ENCODE measurements around the gene MYBL2.

Gene MYBL2

DNA sequence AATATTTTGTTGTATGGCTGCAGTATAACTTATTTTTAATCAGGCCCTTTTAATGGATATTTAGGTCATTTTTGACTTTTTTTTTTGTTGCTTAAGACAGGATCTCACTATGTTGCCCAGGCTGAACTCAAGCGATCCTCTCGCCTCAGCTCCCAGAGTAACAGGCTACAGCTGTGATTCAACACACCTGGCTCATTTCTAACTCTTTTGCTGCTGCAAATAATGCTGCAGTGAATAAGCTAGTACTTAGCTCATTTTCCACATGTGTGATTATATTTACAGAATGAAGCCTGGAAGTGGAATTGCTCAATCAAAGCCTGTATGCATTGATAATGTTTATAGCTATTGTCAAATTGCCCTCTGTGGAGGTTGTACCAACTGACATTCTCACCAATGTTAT, 58.8 kb downstream of the MYBL2 start:
- Mint-ChIP-seq H3K27ac (no peak overlapping the region), H3K4me3 (no peak overlapping the region), H3K36me3 (no peaks in the 10 kb centered on the region), H3K4me1 (peaks cover 6% of the 10 kb centered on the region), H3K9me3 (no peaks in the 10 kb centered on the region)
- DNase-seq (ENCODE audit: low spot score in 2 of 2), result no peak
- ATAC-seq, result no peak

DNA sequence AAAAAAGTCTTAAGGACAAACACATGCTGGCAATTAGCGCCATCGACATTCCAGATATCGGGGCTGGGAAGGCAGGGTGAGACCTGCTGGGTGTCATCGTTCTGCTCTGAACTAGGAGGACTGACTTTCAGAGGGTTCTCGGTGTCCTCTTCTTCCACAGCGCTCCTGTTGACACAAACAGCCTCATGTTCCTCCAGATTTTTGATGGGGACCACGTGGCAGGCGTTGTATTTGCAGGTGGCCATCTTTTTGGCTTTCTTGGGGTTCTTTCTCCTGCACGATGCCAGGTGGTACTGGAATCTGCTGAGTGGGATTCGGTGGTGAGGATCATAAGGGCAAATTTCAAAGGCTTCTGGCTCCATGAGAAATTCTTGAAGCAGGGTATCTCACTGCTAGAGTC, 59.4 kb downstream of the MYBL2 start:
- H3K27ac Mint-ChIP-seq, result no peak overlapping the region
- no peaks in the 10 kb centered on the region for H3K9me3 Mint-ChIP-seq
- no peak overlapping the region for H3K4me3 Mint-ChIP-seq
- ATAC-seq (no peak), DNase-seq (ENCODE audit: low spot score in 2 of 2) (no peak)
- peaks cover 6% of the 10 kb centered on the region for H3K4me1 Mint-ChIP-seq
- no peaks in the 10 kb centered on the region for H3K36me3 Mint-ChIP-seq

DNA sequence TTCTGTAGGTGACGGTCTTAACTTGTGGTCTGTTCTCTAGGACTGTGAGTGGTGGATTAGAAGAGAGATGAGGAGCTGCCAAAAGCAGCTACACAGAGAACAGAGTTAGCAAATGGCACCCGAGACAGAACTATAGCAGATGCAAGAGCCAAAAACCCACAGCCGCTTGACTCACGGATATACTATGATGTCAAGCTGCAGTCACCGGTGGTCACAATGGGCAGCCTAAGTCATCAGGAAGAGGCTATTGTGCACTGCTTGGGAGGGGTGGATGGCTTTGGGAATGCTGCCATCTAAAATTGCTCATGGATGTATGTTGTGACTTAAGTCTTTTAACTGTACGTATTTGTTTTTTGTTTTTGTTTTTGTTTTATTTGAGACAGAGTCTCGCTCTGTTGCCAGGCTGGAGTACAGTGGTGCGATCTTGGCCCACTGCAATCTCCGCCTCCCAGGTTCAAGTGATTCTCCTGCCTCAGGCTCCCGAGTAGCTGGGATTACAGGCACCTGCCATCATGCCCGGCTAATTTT, 60.0 kb downstream of the MYBL2 start, which contains the start of gene GTSF1L:
TSS of gene GTSF1L (minus strand) at position 192 of the 528 bp plus-strand sequence. CDS start 308 bp downstream, outside the sequence.
- Mint-ChIP-seq H3K27ac (no peak within 1 kb of the TSS), H3K36me3 (no peaks in the 10 kb centered on the region), H3K4me1 (peaks cover 4% of the 10 kb centered on the region), H3K9me3 (no peaks in the 10 kb centered on the region), H3K4me3 (no peak within 1 kb of the TSS)
- ATAC-seq (no peak), DNase-seq (ENCODE audit: low spot score in 2 of 2) (no peak)

- H3K36me3 Mint-ChIP-seq, result no peaks in the 10 kb centered on the region
- H3K27ac Mint-ChIP-seq, result no peak overlapping the region
- no peaks in the 10 kb centered on the region for H3K9me3 Mint-ChIP-seq
- H3K4me3 Mint-ChIP-seq, result no peak overlapping the region
- H3K4me1 Mint-ChIP-seq, result no peaks in the 10 kb centered on the region
- ATAC-seq (no peak), DNase-seq (ENCODE audit: low spot score in 2 of 2) (no peak)
Measured at GRCh38 chr20:43727980-43728590, 61.2 kb downstream of the MYBL2 start.

DNA sequence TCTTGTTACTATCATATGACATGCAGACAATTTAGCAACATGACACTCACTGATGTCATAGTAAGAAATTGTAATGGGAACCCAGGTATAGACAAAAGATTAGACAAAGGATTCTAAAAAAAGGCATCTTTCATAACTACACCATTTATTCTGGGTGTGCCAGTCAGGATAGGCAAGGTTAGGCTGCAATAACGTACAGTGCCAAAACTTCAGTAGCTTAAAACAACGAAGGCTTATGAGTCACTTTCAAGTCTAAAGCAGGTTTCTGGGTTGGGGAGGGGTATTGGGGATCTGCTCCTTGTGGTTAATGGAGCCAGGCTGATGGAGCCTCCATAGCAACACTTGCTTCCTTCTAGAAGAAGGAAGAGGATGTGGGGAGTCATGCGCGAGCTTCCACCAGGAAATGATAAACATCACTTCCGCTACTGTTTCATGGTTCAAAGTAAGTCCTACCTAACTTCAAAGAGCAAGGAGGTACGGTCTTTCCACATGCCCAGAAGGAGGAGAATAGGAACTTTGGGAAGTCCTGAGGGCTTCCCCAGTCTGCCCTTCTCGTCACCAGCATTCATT, 61.9 kb downstream of the MYBL2 start:
- no peaks in the 10 kb centered on the region for H3K4me1 Mint-ChIP-seq
- no peak for ATAC-seq
- no peaks in the 10 kb centered on the region for H3K9me3 Mint-ChIP-seq
- no peaks in the 10 kb centered on the region for H3K36me3 Mint-ChIP-seq
- no peak overlapping the region for H3K4me3 Mint-ChIP-seq
- H3K27ac Mint-ChIP-seq, result no peak overlapping the region
- no peak for DNase-seq (ENCODE audit: low spot score in 2 of 2)

- no peak overlapping the region for H3K27ac Mint-ChIP-seq
Measured at GRCh38 chr20:43731469-43731868, 64.6 kb downstream of the MYBL2 start.

DNA sequence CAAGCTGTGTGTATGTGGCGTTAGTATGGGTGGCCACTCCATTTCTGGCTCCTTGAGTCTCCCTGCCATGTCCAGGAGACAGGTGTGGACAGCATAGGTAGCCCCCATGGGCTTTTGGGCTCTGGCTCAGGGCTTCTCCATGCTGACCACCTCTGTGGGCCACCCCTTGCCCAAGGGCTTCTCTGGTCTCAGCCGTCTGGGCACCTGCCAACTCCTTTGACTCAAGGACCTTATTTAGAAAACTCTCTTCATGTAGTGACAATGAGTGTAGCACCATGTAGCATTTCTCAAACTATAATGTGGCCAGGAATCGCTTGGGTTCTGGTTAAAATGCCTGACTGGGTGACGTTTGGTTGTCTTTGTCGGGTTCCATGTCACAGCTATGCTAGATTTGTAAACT, 65.0 kb downstream of the MYBL2 start:
- no peak overlapping the region for H3K4me3 Mint-ChIP-seq
- no peak overlapping the region for H3K27ac Mint-ChIP-seq
- no peaks in the 10 kb centered on the region for H3K9me3 Mint-ChIP-seq
- peaks cover 13% of the 10 kb centered on the region for H3K4me1 Mint-ChIP-seq
- no peaks in the 10 kb centered on the region for H3K36me3 Mint-ChIP-seq
- no peak for ATAC-seq
- no peak for DNase-seq (ENCODE audit: low spot score in 2 of 2)

More at GRCh38 chr20:43731469-43731868, 64.6 kb downstream of the MYBL2 start:
- ATAC-seq (peak; percentile 40), DNase-seq (ENCODE audit: low spot score in 2 of 2) (no peak)
- Mint-ChIP-seq H3K4me3 (no peak overlapping the region), H3K4me1 (peaks cover 9% of the 10 kb centered on the region), H3K9me3 (no peaks in the 10 kb centered on the region), H3K36me3 (no peaks in the 10 kb centered on the region)

- ATAC-seq (peak; percentile 93), DNase-seq (ENCODE audit: low spot score in 2 of 2) (peak in 1 of 2 donors; percentile 68)
- peak overlapping the region; percentile 45 for H3K27ac Mint-ChIP-seq
- H3K4me3 Mint-ChIP-seq, result no peak overlapping the region
- H3K36me3 Mint-ChIP-seq, result no peaks in the 10 kb centered on the region
- H3K9me3 Mint-ChIP-seq, result no peaks in the 10 kb centered on the region
- H3K4me1 Mint-ChIP-seq, result peaks cover 18% of the 10 kb centered on the region
Measured at GRCh38 chr20:43736588-43737158, 69.8 kb downstream of the MYBL2 start.

DNA sequence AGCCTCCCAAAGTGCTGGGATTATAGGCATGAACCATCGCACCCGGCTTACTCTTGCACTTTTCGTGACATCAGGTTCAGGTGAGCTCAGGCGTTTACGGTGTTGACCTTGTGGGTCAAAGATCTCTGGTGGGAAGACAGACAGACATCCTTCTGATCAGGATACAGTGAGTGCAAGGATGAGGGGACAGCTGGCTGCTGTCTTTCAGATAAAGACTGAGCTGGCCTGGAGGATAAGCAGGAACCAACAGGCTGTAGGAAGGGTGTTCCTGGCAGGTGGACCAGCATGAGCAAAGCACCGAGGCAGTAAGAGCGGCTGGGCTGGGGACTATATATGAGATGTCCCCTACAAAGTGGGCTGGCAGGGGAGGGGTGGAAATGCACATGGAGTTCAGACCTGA, 71.0 kb downstream of the MYBL2 start:
- ATAC-seq, result no peak
- Mint-ChIP-seq H3K36me3 (no peaks in the 10 kb centered on the region), H3K4me3 (no peak overlapping the region), H3K9me3 (no peaks in the 10 kb centered on the region), H3K27ac (no peak overlapping the region), H3K4me1 (peaks cover 18% of the 10 kb centered on the region)
- DNase-seq (ENCODE audit: low spot score in 2 of 2), result no peak

GRCh38 chr20:43739148-43739749, 72.3 kb downstream of the MYBL2 start:
- Mint-ChIP-seq H3K4me1 (peaks cover 18% of the 10 kb centered on the region), H3K27ac (no peak overlapping the region), H3K36me3 (no peaks in the 10 kb centered on the region), H3K4me3 (no peak overlapping the region), H3K9me3 (no peaks in the 10 kb centered on the region)
- ATAC-seq (no peak), DNase-seq (ENCODE audit: low spot score in 2 of 2) (no peak)

- Mint-ChIP-seq H3K9me3 (no peaks in the 10 kb centered on the region), H3K4me1 (peaks cover 14% of the 10 kb centered on the region), H3K27ac (no peak overlapping the region), H3K36me3 (no peaks in the 10 kb centered on the region), H3K4me3 (no peak overlapping the region)
- no peak for DNase-seq (ENCODE audit: low spot score in 2 of 2)
- ATAC-seq, result no peak
Measured at GRCh38 chr20:43740642-43741041, 73.7 kb downstream of the MYBL2 start.

DNA sequence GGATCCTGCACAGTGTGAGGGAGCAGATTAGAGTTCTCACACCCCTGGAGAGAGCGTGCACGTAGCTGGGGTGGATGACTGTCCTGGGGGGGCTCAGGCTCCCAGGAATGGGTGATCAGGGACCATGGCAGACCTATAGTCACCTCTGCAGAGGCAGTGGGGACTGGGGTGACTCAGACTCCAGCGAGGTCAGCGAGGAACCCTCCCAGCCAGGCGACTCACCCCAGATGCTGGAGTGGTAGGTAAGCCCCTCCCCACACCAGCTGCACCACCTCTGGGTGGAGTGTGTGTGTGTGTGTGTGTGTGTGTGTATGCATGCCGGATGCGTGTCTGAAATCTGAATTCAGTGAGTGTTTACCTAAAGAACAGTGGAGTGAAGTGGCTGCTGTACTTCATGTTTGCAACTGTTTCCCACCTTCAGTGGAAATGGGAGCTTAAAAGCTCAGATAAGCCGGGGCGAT, 77.3 kb downstream of the MYBL2 start:
- Mint-ChIP-seq H3K4me3 (no peak overlapping the region), H3K27ac (no peak overlapping the region), H3K36me3 (no peaks in the 10 kb centered on the region), H3K9me3 (no peaks in the 10 kb centered on the region), H3K4me1 (peaks cover 4% of the 10 kb centered on the region)
- ATAC-seq (peak; percentile 66), DNase-seq (ENCODE audit: low spot score in 2 of 2) (no peak)

GRCh38 chr20:43744966-43745730, 78.2 kb downstream of the MYBL2 start:
- ATAC-seq (no peak), DNase-seq (ENCODE audit: low spot score in 2 of 2) (no peak)
- H3K36me3 Mint-ChIP-seq, result peaks cover 5% of the 10 kb centered on the region
- H3K4me3 Mint-ChIP-seq, result no peak overlapping the region
- peaks cover 10% of the 10 kb centered on the region for H3K4me1 Mint-ChIP-seq
- H3K9me3 Mint-ChIP-seq, result no peaks in the 10 kb centered on the region
- H3K27ac Mint-ChIP-seq, result no peak overlapping the region

DNA sequence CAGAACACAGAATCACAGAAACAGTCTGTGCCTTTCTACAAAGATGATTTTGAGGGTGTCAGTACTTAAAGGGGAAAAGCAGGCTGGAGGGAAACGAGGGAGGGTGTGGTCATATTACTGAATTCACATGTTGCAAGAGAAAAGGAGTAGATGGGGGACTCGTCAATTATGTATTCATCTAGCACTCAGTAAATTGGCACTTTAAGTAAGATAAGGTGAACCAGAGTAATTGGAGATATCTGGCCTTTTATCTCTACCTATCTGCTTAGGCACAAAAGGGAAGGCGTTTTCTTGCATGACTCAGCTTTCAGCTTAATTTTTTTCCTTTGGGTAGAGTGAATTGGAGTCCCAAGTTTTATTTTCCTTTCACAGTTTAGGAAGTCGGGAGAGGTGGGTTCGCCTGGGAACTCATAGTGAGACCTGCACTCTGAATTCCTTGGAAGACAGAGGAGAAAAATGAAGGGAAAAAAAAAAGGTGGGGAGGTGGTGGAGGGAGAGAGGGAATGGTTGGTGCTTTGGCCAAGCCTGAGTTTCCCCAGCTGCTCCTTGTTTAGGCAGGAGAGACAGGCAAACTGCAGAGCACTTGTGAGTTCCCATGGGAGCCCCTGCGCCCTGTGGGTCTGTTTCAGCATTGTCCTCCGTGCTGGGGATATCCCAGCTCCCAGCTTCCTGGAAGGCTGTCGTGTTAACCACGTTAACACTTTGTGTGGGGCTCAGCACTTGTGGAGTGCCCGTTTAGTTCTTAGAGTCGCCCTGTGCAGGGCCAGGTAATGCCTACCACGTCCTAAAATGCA, 79.6 kb downstream of the MYBL2 start:
- DNase-seq (ENCODE audit: low spot score in 2 of 2), result no peak
- no peak for ATAC-seq
- Mint-ChIP-seq H3K36me3 (peaks cover 14% of the 10 kb centered on the region), H3K9me3 (peaks cover 3% of the 10 kb centered on the region), H3K4me3 (no peak overlapping the region), H3K4me1 (peaks cover 24% of the 10 kb centered on the region), H3K27ac (no peak overlapping the region)
